K562 (cell line): ENCODE measurements around the gene PPL. TPM values are rescaled to one million over a fixed set of nuclear protein-coding genes. Genes with fewer than 3 reads are reported as not detected.

Experiments used
- ATAC-seq: fragments of 200-7000 bp; cut with Tn5 transposase; 3 replicates; pipeline ENCODE4 v1.9.1; 2020; ENCODE audit warnings: moderate library complexity
- BruUV-seq: library from RNA; stranded (reverse); fragments of 400-500 nt; replicated peaks from 2 replicates; lab custom pipeline; 2021; lab: Mats Ljungman, UMichigan
- CTCF ChIA-PET: fragments of 300-600 bp; formaldehyde crosslinking; extraction: SDS; loops from one replicate; lab custom pipeline; 2021; ENCODE audit warnings: low intra/inter-chr PET ratio; lab: Yijun Ruan, JAX
- POLR2A ChIA-PET: fragments of 300-600, 350-650 bp; sonication (Branson Sonifier 250); formaldehyde crosslinking; extraction: SDS; loops from one replicate; lab custom pipeline; 2021; ENCODE audit warnings: antibody characterized with exemption, inconsistent platforms; lab: Yijun Ruan, JAX
- DNase-seq, 4 experiments: peaks; one replicate each; pipeline versions ENCODE4 v3.0.0 to v3.0.0-alpha.2; 2011 to 2018; ENCODE audit warnings: low spot score in 3 of 4, mixed read lengths in 3 of 4; ENCODE audit errors: extremely low read depth in 1 of 4
- FAIRE-seq: peaks from 2 replicates; lab custom pipeline; 2011; peaks lifted over from hg19 to GRCh38; lab: Jason Lieb, UNC
- H2AFZ ChIP-seq: 2 replicates; pipeline ENCODE4 v1.6.0; 2011; ENCODE audit warnings: low read depth, low read length, control low read depth, inconsistent platforms
- H3K27ac ChIP-seq: fragments of 200-600 bp; 3 replicates; pipeline ENCODE4 v1.8.0; 2011; ENCODE audit warnings: low read depth, mild to moderate bottlenecking, control low read depth, inconsistent platforms, low read length, moderate library complexity, mixed read lengths; ENCODE audit errors: extremely low read depth
- H3K27me3 ChIP-seq, 2 experiments: fragments of 300-600 bp in 1 of 2; 2 replicates in 1 of 2; 3 replicates in 1 of 2; pipeline versions ENCODE4 v1.6.0 to v1.8.0; 2011; ENCODE audit warnings: inconsistent platforms in 2 of 2, low read length in 2 of 2, mild to moderate bottlenecking in 1 of 2, mixed read lengths in 1 of 2, moderate library complexity in 1 of 2; ENCODE audit not compliant: control insufficient read depth in 2 of 2, insufficient read depth in 2 of 2
- H3K36me3 ChIP-seq: fragments of 300-600 bp; 3 replicates; pipeline ENCODE4 v1.8.0; 2011; ENCODE audit warnings: mild to moderate bottlenecking, low read length, inconsistent platforms; ENCODE audit not compliant: control insufficient read depth, insufficient read depth
- H3K4me1 ChIP-seq, 2 experiments: fragments of 200-600 bp in 1 of 2; replicated peaks in 1 of 2; 2 replicates in 1 of 2; 3 replicates in 1 of 2; pipeline versions ENCODE4 v1.5.1 to v1.8.0; 2011; ENCODE audit warnings: inconsistent platforms in 2 of 2, low read length in 2 of 2, mild to moderate bottlenecking in 1 of 2, mixed read lengths in 1 of 2, moderate library complexity in 1 of 2; ENCODE audit not compliant: control insufficient read depth in 2 of 2, insufficient read depth in 2 of 2
- H3K4me2 ChIP-seq: 2 replicates; pipeline ENCODE4 v1.6.1; 2011; ENCODE audit warnings: low read length, control low read depth, inconsistent platforms, mixed read lengths; ENCODE audit not compliant: insufficient read depth
- H3K4me3 ChIP-seq: fragments of 200-600 bp; sonication (generic), shearing (Covaris generic); 2 replicates; pipeline ENCODE4 v1.5.1; 2016; ENCODE audit warnings: control low read depth, inconsistent platforms
- H3K79me2 ChIP-seq: fragments of 200-600 bp; 3 replicates; pipeline ENCODE4 v1.8.0; 2011; ENCODE audit warnings: low read length, inconsistent platforms; ENCODE audit not compliant: control insufficient read depth, insufficient read depth
- H3K9ac ChIP-seq, 2 experiments: 2 replicates each; pipeline versions ENCODE4 v1.6.0 to v1.6.1; 2011; ENCODE audit warnings: low read depth in 2 of 2, low read length in 2 of 2, control low read depth in 1 of 2, inconsistent platforms in 1 of 2, mild to moderate bottlenecking in 1 of 2, mixed read lengths in 1 of 2; ENCODE audit not compliant: insufficient read depth in 1 of 2
- H3K9me1 ChIP-seq: one replicate; pipeline ENCODE4 v1.6.0; 2011; ENCODE audit warnings: inconsistent platforms, mild to moderate bottlenecking, low read length, moderate library complexity; ENCODE audit not compliant: control insufficient read depth, insufficient read depth
- H3K9me3 ChIP-seq: replicated peaks from 2 replicates; pipeline ENCODE4 v1.5.1; 2011; ENCODE audit warnings: low read depth, low read length, inconsistent platforms; ENCODE audit not compliant: control insufficient read depth, insufficient read depth
- H4K20me1 ChIP-seq: replicated peaks from 2 replicates; pipeline ENCODE4 v1.6.1; 2011; ENCODE audit warnings: low read length, inconsistent platforms, mixed read lengths; ENCODE audit not compliant: control insufficient read depth, insufficient read depth
- BHLHE40 ChIP-seq: IDR thresholded peaks from 2 replicates; pipeline ENCODE4 v1.6.1; 2011; ENCODE audit warnings: low read length, improper control_type of control experiment
- SAFB ChIP-seq: fragments of 200-400 bp; formaldehyde crosslinking; IDR thresholded peaks from 2 replicates; pipeline ENCODE4 v1.6.1; 2017; ENCODE audit warnings: low read depth, low read length, borderline replicate concordance
- SRF ChIP-seq, 2 experiments: fragments of 250-450, 450-650 bp in 1 of 2; sonication (Bioruptor Pico) in 1 of 2; sonication (generic) in 1 of 2; formaldehyde crosslinking; IDR thresholded peaks; 2 replicates each; pipeline versions ENCODE4 v1.5.0 to v1.5.1; 2020 to 2022; ENCODE audit warnings: mild to moderate bottlenecking in 1 of 2, missing genetic modification reagents in 1 of 2
- TEAD2 ChIP-seq: fragments of 450-650 bp; IDR thresholded peaks from 2 replicates; pipeline ENCODE4 v1.6.1; 2016; ENCODE audit warnings: missing genetic modification characterization, control low read depth, missing compliant biosample characterization
- ZNF384 ChIP-seq: IDR thresholded peaks from 2 replicates; pipeline ENCODE4 v1.6.1; 2012; ENCODE audit warnings: low read depth, low read length, improper control_type of control experiment
- WGBS: fragments of 100-300 bp; shearing (Covaris generic); methylation state at CpG from one replicate; pipeline ENCODE4 v1.1.6; 2016; ENCODE audit warnings: low coverage, mixed read lengths; ENCODE audit not compliant: insufficient coverage; ENCODE audit errors: missing lambda C conversion rate; 5-methylcytosine and 5-hydroxymethylcytosine counted together
- in situ Hi-C: fragments of 300-500 bp; cut with MboI; formaldehyde crosslinking; loops from 4 replicates; pipeline ENCODE4 v1.15.0; 2018; ENCODE audit warnings: inconsistent platforms, mixed read lengths
- intact Hi-C: fragments of 100-400 bp; cut with micrococcal nuclease; formaldehyde crosslinking; loops from 2 replicates; pipeline ENCODE4 v1.14.2; 2022
- polyA plus RNA-seq, 8 experiments: library from polyadenylated mRNA; depleted of rRNA in 4 of 8; stranded (reverse) in 5 of 8; unstranded in 3 of 8; fragments of >200 nt; fragmentation: Nextera tagmentation in 2 of 8; fragmentation: Illumina TruSeq in 1 of 8; extraction: Ambion mirVana in 2 of 8; extraction: Trizol in 1 of 8; gene quantifications; 2 replicates each; pipeline versions ENCODE4 v1.2.1 to v1.2.3, GENCODE V29; 2011 to 2014; ENCODE audit warnings: inconsistent platforms in 1 of 8, missing spikeins in 1 of 8
- total RNA-seq, 7 experiments: library from RNA; depleted of rRNA in 6 of 7; stranded (reverse); fragments of >200 nt in 6 of 7; fragmentation: Illumina TruSeq in 2 of 7; extraction: Trizol in 2 of 7; gene quantifications; 2 replicates each; pipeline versions ENCODE4 v1.2.1 to v1.2.3, GENCODE V29; 2011 to 2021; ENCODE audit warnings: low replicate concordance in 1 of 7
- TF ChIP-seq, protein P1 (sequence below), 3 experiments: fragments of 200-800 bp in 1 of 3; sonication (Bioruptor generic) in 1 of 3; sonication (generic) in 1 of 3; formaldehyde crosslinking in 1 of 3; IDR thresholded peaks; 2 replicates each; pipeline versions ENCODE4 v1.6.1 to v1.8.0; 2016 to 2022; ENCODE audit warnings: mild to moderate bottlenecking in 2 of 3, missing compliant biosample characterization in 2 of 3, missing genetic modification characterization in 2 of 3, missing genetic modification reagents in 1 of 3
- TF ChIP-seq, protein P2 (sequence below): sonication (generic); formaldehyde crosslinking; IDR thresholded peaks from 2 replicates; pipeline ENCODE4 v1.8.0; 2022; ENCODE audit warnings: missing genetic modification reagents, mild to moderate bottlenecking, borderline replicate concordance
- TF ChIP-seq, protein P3 (sequence below), 2 experiments: fragments of 450-650 bp; IDR thresholded peaks; 2 replicates each; pipeline ENCODE4 v1.6.1; 2016

PPL gene
- total and polyA plus RNA-seq, 9 of the 15 experiments (the other 6 are each of a cell fraction or from before 2014, with no cell fraction given) = 0.01 to 0.15 (median 0.07) TPM; not detected in 3

DNA sequence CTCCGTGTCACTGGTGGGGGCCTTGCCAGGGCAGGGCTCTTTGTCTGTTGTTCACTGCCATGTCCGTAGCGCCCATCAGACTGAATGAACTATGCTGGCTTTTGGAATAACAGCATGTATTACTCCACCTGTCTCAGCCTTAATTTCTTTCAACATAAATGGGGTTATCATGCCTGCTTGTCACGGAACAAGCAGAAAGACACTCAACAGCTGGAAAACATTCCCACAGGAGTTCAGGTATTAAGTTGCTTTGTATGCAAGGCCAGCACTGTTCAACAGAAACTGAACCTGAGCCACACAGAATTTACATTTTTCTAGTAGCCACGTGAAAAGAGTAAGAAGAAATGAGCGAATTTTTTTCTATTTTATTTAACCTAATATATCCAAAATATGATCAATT is 13.1 kb downstream of the PPL start (continued):
- TF ChIP-seq ZNF384 = no peak

DNA sequence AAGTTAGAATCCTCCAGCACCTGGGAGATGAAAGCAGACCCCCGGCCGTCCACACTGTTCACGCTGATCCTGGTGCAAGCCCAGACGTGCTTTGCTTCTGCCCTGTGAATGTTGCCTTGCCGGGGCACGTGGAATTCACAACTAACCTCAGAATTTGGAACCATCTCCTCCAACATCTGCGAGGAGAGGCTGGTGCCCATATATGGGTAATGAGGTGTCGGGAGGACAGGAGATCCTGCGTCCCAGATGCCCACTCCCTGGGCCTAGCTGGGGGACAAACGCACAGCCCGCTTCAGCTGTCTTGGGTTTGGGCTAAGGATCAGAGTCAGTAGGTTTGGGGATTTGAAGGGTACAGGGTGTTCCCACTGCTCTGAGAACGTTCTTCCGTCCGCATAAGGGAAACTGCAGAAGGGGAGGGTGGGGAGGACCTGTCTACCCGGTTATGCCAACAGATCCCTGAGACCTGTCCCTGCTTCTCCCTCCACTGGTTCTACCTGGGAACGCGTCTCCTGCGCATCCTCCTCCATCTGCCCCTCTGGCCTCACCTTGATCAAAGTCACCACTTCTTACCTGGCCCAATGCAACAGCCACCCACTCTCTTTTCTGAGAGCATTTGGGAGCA is 14.1 kb downstream of the PPL start:
- no peak for DNase-seq
- in situ Hi-C loops (no loop called here), intact Hi-C loops (no loop called here)
- CTCF ChIA-PET = no interaction called here
- no peaks in the 10 kb centered on the region for H3K79me2 ChIP-seq
- H4K20me1 ChIP-seq = no peaks in the 10 kb centered on the region
- H3K9me3 ChIP-seq = no peaks in the 10 kb centered on the region; the same call in 1 of the 2 replicates
- peaks cover 20 to 49% of the 10 kb centered on the region in 2 experiments; a peak in 4 of 5 replicates for H3K27me3 ChIP-seq
- 9% methylated on average over 16 of the region's 18 CpGs for WGBS
- no peak for ATAC-seq
- H3K9me1 ChIP-seq = no peaks in the 10 kb centered on the region
- H3K4me2 ChIP-seq = no peak overlapping the region
- TF ChIP-seq SAFB = no peak
- TF ChIP-seq, protein P1, sequence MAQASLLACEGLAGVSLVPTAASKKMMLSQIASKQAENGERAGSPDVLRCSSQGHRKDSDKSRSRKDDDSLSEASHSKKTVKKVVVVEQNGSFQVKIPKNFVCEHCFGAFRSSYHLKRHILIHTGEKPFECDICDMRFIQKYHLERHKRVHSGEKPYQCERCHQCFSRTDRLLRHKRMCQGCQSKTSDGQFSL (CRISPR knock-in tag; IDR thresholded peaks at IDR 0.05) = no peak
- TF ChIP-seq, protein P1 (tag; IDR thresholded peaks at IDR 0.05) = no peak
- TF ChIP-seq TEAD2 (tag) = no peak
- TF ChIP-seq, protein P2, sequence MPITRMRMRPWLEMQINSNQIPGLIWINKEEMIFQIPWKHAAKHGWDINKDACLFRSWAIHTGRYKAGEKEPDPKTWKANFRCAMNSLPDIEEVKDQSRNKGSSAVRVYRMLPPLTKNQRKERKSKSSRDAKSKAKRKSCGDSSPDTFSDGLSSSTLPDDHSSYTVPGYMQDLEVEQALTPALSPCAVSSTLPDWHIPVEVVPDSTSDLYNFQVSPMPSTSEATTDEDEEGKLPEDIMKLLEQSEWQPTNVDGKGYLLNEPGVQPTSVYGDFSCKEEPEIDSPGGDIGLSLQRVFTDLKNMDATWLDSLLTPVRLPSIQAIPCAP = no peak
- TF ChIP-seq SRF (CRISPR knock-in tag; IDR thresholded peaks at IDR 0.05) = peak in 1 of 2 experiments; percentile 65; a peak in 1 of 4 replicates
- TF ChIP-seq, protein P3, sequence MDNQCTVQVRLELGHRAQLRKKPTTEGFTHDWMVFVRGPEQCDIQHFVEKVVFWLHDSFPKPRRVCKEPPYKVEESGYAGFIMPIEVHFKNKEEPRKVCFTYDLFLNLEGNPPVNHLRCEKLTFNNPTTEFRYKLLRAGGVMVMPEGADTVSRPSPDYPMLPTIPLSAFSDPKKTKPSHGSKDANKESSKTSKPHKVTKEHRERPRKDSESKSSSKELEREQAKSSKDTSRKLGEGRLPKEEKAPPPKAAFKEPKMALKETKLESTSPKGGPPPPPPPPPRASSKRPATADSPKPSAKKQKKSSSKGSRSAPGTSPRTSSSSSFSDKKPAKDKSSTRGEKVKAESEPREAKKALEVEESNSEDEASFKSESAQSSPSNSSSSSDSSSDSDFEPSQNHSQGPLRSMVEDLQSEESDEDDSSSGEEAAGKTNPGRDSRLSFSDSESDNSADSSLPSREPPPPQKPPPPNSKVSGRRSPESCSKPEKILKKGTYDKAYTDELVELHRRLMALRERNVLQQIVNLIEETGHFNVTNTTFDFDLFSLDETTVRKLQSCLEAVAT (IDR thresholded peaks at IDR 0.05) = no peak
- no peak for TF ChIP-seq BHLHE40
- H3K27ac ChIP-seq = no peak overlapping the region
- H3K36me3 ChIP-seq = no peaks in the 10 kb centered on the region
- peaks cover 0 to 10% of the 10 kb centered on the region in 2 experiments; a peak in 2 of 5 replicates for H3K4me1 ChIP-seq
- POLR2A ChIA-PET = interaction anchor here (2.4 kb wide), 1 partner anchor 10 kb away, joined by 9 read pairs; no protein-coding TSS in a partner anchor
- no TSS peak for BruUV-seq
- FAIRE-seq = no peak
- no peak overlapping the region for H2AFZ ChIP-seq
- no peak overlapping the region for H3K9ac ChIP-seq
- H3K4me3 ChIP-seq = no peak overlapping the region
